KOPT-K1 (cell line): ENCODE measurements around the gene SHQ1.
"Not testable (repeated sequence)": the region's sequence is repeated elsewhere in the genome, so short reads cannot be mapped to it uniquely, and the experiment has no call there.

Experiments
- H3K27ac ChIP-seq: fragments of 200-600 bp; sonication (generic); 2 replicates; pipeline ENCODE4 v1.5.1; 2016; ENCODE audit warnings: antibody characterized with exemption, mild to moderate bottlenecking, low read depth, low read length; ENCODE audit not compliant: poor library complexity, severe bottlenecking
- H3K36me3 ChIP-seq: fragments of 200-600 bp; sonication (generic); 2 replicates; pipeline ENCODE4 v1.5.1; 2017; ENCODE audit warnings: antibody characterized with exemption, mild to moderate bottlenecking, low read length, moderate library complexity; ENCODE audit not compliant: insufficient read depth
- H3K9me3 ChIP-seq: fragments of 200-600 bp; sonication (generic); 2 replicates; pipeline ENCODE4 v1.5.1; 2017; ENCODE audit warnings: antibody characterized with exemption, low read length, mild to moderate bottlenecking; ENCODE audit not compliant: insufficient read depth, poor library complexity, severe bottlenecking

The SHQ1 gene

GRCh38 chr3:72728329-72728889 lies 119.8 kb downstream of the SHQ1 start:
- Histone ChIP-seq H3K9me3 (peaks cover 9% of the 10 kb centered on the region), H3K36me3 (no peaks in the 10 kb centered on the region), H3K27ac (no peak overlapping the region)

- Histone ChIP-seq H3K36me3 (no peaks in the 10 kb centered on the region), H3K9me3 (peaks cover 3% of the 10 kb centered on the region), H3K27ac (no peak overlapping the region)
Measured at GRCh38 chr3:72727726-72728125, 120.5 kb downstream of the SHQ1 start.

DNA sequence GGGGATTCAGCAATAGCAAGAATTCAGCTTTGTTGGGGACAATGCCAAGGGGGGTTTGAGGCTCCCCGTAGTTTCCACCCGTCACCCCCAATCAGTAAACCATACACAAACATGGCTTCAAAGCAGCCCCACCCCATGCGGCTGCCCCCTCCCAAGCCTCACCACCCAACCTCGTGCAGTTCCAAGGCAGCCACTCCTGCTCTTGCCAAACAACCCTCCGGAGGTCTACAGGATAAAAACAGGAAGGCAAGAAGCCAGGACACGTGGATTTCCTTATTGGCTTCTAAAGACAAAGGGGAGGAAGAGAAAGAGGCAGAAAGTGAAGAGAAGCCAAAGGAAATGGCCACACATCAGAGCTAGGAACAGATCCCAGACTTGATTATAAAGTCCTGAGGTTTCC lies 121.1 kb downstream of the SHQ1 start:
- Histone ChIP-seq H3K36me3 (no peaks in the 10 kb centered on the region), H3K9me3 (no peaks in the 10 kb centered on the region), H3K27ac (no peak overlapping the region)

DNA sequence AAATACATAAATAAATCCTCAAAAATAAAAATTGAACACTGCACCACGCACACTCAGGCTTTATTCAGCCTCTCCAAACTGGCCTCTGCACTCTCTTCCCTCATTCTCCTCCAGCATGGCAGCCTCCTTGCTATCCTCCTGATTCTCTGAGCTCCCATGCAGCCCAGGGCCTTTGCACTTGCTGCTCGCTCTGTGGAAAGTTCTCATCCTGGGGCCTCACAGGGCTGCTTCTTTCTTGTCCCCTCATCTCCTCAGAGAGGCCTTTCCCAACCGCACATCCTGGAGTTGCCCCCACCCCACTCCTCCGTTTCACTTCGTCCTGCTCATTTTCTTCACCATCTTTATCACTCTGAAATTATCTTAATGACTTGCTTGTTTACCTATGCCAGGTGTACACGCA lies 123.0 kb downstream of the SHQ1 start:
- Histone ChIP-seq H3K36me3 (no peaks in the 10 kb centered on the region), H3K9me3 (no peaks in the 10 kb centered on the region), H3K27ac (no peak overlapping the region)

DNA sequence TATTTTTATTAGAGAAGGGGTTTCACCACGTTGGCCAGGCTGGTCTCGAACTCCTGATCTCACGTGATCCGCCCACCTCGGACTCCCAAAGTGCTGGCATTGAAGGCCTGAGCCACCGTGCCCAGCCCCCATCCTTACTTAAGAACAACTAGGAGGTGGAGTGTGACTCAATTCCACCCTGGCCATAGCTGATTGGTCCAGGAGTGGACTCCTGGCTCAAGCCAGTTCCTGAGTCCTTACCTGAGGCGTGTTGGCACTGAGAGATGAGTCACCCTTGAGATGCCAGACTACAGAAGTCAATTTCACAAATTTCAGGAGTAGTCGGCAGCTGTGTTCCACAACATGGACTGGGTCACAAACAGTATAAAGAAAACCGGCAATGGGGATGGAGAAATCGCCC lies 124.2 kb downstream of the SHQ1 start:
- no peaks in the 10 kb centered on the region for H3K36me3 ChIP-seq
- no peak overlapping the region for H3K27ac ChIP-seq
- no peaks in the 10 kb centered on the region for H3K9me3 ChIP-seq

DNA sequence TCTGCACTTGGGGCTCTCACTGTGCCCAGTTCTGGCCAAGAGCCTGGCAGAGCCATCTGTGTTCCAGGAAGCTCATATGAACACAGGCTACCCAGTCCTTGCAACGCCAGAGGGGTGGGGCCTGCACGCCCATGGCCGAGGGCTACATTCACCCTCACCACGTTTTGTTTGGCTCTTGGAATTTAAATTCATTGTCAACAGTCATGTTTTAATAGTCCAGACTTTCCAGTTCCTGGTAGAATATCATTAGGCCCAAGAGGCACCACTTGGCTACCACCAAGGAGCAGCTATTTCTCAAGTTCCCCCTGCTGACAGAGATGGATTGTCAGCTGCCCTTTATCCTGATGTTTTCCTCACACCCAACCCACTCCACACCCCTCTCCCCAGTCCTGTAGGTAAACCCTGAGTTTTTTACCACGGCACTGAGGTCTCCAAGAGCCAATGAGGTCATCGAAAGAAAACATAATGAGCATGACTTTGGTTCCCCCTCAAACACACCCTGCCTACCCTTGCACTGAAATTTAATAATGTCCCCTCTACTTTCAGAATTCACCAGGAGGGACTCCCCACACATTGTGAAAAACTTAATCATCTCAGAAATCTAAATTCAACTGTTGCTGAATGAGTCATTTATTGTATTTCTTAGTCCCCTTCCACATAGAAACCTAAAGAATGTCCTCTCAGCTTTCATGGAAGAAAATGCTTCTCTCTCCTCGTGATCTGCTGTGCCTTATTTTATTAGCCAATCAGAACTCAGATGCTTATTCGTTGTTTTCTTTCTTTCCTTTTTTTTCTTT lies 125.1 kb downstream of the SHQ1 start:
- Histone ChIP-seq H3K9me3 (no peaks in the 10 kb centered on the region), H3K27ac (no peak overlapping the region), H3K36me3 (no peaks in the 10 kb centered on the region)

DNA sequence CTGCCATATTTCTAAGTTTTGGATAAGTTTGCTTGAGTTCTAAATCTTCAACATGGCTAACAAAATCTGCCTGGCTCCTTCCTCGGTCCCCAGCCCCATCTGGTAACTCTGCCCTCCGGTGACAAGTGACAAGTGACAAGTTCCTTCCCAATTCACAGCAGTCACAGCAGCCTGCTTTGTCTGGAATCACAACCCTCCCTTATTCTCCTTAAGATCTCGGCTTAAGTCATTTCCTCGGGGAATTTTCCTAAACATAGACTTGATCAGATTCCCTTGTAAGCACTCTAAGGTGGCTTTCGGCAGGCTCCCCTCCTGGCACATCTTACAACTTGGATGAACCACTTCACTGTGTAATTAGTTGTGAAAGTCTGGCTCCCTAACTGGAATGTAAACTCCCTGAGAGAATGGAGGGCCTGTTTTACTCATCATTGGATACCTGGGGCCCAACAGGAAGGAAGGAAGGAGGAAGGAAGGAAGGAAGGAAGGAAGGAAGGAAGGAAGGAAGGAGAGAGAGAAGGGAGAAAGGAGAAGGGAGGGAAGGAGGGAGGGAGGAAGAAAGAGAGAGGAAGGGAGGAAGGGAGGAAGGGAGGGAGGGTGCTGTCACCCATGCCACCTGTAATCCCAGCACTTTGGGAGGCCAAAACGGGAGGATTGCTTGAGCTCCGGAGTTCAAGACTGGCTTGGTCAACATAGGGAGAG lies 126.4 kb downstream of the SHQ1 start:
- no peak overlapping the region for H3K27ac ChIP-seq
- no peaks in the 10 kb centered on the region for H3K36me3 ChIP-seq
- no peaks in the 10 kb centered on the region for H3K9me3 ChIP-seq

GRCh38 chr3:72720566-72720965 lies 127.7 kb downstream of the SHQ1 start:
- Histone ChIP-seq H3K36me3 (no peaks in the 10 kb centered on the region), H3K9me3 (no peaks in the 10 kb centered on the region), H3K27ac (no peak overlapping the region)

DNA sequence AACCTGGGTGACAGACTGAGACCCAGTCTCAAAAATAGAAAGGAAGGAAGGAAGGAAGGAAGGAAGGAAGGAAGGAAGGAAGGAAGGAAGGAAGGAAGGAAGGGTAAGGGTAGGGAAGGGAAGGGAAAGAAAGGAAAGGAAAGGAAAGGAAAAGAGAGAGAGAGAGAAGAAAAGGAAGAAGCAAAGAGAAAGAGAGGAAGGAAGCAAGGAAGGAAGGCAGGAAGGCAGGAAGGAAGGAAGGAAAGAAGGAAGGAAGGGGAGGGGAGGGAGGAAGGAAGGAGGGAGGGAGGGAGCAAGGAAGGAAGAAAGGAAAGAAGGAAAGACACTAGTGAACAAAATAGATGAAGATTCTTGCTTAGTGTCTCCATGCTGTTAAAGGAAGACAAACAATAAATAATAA lies 129.1 kb downstream of the SHQ1 start:
- Histone ChIP-seq H3K36me3 (no peaks in the 10 kb centered on the region), H3K9me3 (no peaks in the 10 kb centered on the region), H3K27ac (no peak overlapping the region)

GRCh38 chr3:72714135-72714534 lies 134.1 kb downstream of the SHQ1 start:
- not testable (repeated sequence) for H3K9me3 ChIP-seq, H3K27ac ChIP-seq, H3K36me3 ChIP-seq

DNA sequence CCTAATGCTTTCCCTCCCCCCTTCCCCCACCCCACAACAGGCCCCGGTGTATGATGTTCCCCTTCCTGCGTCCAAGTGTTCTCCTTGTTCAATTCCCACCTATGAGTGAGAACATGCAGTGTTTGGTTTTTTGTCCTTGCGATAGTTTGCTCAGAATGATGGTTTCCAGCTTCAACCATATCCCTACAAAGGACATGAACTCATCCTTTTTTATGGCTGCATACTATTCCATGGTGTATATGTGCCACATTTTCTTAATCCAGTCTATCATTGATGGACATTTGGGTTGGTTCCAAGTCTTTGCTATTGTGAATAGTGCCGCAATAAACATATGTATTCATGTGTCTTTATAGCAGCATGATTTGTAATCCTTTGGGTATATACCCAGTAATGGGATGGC lies 137.8 kb downstream of the SHQ1 start:
- H3K27ac ChIP-seq, H3K9me3 ChIP-seq, H3K36me3 ChIP-seq: not testable (repeated sequence)

DNA sequence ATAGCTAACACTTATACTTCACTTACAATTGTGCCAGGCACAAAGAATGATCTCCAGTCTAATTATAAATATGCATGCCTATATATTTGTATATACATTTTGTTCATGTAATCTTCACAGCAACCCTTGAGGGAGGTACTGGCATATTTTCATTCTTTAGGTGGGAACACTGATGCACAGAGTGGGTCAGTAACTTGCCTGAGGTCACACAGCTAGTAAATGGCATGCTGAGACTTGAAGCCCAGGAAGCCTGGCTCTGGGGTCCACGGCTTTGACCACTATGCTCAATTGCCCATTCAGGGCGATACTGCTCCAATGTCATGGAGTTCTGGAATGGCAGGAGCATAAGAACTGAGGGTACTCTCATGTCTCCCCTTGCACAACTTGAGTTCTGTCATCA lies 139.8 kb downstream of the SHQ1 start:
- H3K27ac ChIP-seq = no peak overlapping the region
- no peaks in the 10 kb centered on the region for H3K36me3 ChIP-seq
- H3K9me3 ChIP-seq = no peaks in the 10 kb centered on the region

DNA sequence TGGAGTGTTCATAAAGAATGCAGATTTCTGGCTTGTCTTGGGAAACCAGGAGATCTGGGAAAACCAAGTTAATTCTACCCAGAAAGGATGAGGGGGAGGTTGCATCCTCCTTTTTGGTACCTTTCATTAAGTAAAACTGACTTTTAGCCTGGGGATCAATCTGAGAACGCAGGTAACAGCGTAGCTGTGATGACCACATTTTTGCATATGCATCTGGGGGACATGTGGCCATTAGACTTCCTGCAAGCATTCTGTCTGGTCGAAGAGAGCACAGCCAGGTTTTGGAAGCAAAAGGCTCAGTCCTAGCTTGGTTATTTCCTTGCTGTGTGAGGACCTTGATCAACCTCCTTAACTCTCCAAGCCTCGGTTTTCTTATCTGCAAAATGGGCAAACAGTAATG lies 145.2 kb downstream of the SHQ1 start:
- Histone ChIP-seq H3K27ac (no peak overlapping the region), H3K36me3 (no peaks in the 10 kb centered on the region), H3K9me3 (no peaks in the 10 kb centered on the region)

DNA sequence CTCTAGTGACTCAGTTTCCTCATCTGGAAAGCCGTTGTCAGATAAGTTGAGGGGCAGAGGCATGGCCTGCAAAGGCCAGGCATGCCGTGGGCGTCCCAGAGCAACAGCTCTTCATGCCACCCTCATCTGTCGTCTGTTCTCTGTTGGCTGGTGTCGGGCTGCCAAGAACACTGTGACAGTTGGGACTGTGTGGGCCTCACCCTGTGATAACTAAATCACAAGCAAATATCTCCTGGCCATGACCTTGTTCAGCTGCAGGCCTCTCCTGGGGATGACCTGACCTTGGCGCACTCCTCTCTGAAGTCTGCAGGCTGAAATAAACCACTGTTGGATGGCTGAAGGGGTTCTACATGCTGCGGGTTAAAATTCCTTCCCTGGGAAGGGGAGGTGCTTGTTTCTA lies 145.9 kb downstream of the SHQ1 start:
- H3K27ac ChIP-seq = no peak overlapping the region
- H3K9me3 ChIP-seq = no peaks in the 10 kb centered on the region
- H3K36me3 ChIP-seq = no peaks in the 10 kb centered on the region

DNA sequence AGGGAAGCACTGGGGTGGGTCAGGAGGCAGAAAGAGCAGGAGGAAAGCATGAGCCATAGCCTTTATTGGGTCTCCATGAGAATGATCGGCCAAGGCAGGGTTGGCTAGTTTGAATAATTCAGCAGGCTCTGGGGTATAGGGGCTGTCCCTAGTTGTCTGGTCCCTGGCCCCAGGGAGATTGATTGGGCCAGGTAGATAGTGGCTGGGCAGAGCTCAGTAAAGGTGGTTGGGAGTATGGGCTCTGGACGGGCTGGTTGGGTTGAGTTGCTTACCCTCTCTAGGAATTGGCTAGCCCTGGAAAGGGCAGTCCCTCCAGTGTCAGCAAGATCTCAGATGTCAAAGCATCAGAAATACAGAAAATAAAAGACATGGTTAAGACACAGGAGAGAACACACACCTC lies 148.1 kb downstream of the SHQ1 start:
- H3K36me3 ChIP-seq = no peaks in the 10 kb centered on the region
- no peaks in the 10 kb centered on the region for H3K9me3 ChIP-seq
- H3K27ac ChIP-seq = no peak overlapping the region

- Histone ChIP-seq H3K36me3 (no peaks in the 10 kb centered on the region), H3K9me3 (no peaks in the 10 kb centered on the region), H3K27ac (no peak overlapping the region)
Measured at GRCh38 chr3:72699631-72700030, 148.6 kb downstream of the SHQ1 start.
